K562 (cell line): ENCODE results near the gene CFAP69. TPM values are rescaled to one million over a fixed set of nuclear protein-coding genes. Genes with fewer than 3 reads are reported as not detected.

ENCODE experiments used
- ATAC-seq: fragments of 200-7000 bp; cut with Tn5 transposase; 3 replicates; pipeline ENCODE4 v1.9.1; 2020; ENCODE audit warnings: moderate library complexity
- BruUV-seq: library from RNA; stranded (reverse); fragments of 400-500 nt; replicated peaks from 2 replicates; lab custom pipeline; 2021; lab: Mats Ljungman, UMichigan
- CTCF ChIA-PET: fragments of 300-600 bp; formaldehyde crosslinking; extraction: SDS; loops from one replicate; lab custom pipeline; 2021; ENCODE audit warnings: low intra/inter-chr PET ratio; lab: Yijun Ruan, JAX
- POLR2A ChIA-PET: fragments of 300-600, 350-650 bp; sonication (Branson Sonifier 250); formaldehyde crosslinking; extraction: SDS; loops from one replicate; lab custom pipeline; 2021; ENCODE audit warnings: antibody characterized with exemption, inconsistent platforms; lab: Yijun Ruan, JAX
- DNase-seq, 4 experiments: peaks; one replicate each; pipeline versions ENCODE4 v3.0.0 to v3.0.0-alpha.2; 2011 to 2018; ENCODE audit warnings: low spot score in 3 of 4, mixed read lengths in 3 of 4; ENCODE audit errors: extremely low read depth in 1 of 4
- FAIRE-seq: peaks from 2 replicates; lab custom pipeline; 2011; peaks lifted over from hg19 to GRCh38; lab: Jason Lieb, UNC
- H2AFZ ChIP-seq: 2 replicates; pipeline ENCODE4 v1.6.0; 2011; ENCODE audit warnings: low read depth, low read length, control low read depth, inconsistent platforms
- H3K27ac ChIP-seq: fragments of 200-600 bp; 3 replicates; pipeline ENCODE4 v1.8.0; 2011; ENCODE audit warnings: low read depth, mild to moderate bottlenecking, control low read depth, inconsistent platforms, low read length, moderate library complexity, mixed read lengths; ENCODE audit errors: extremely low read depth
- H3K27me3 ChIP-seq, 2 experiments: fragments of 300-600 bp in 1 of 2; 2 replicates in 1 of 2; 3 replicates in 1 of 2; pipeline versions ENCODE4 v1.6.0 to v1.8.0; 2011; ENCODE audit warnings: inconsistent platforms in 2 of 2, low read length in 2 of 2, mild to moderate bottlenecking in 1 of 2, mixed read lengths in 1 of 2, moderate library complexity in 1 of 2; ENCODE audit not compliant: control insufficient read depth in 2 of 2, insufficient read depth in 2 of 2
- H3K36me3 ChIP-seq: fragments of 300-600 bp; 3 replicates; pipeline ENCODE4 v1.8.0; 2011; ENCODE audit warnings: mild to moderate bottlenecking, low read length, inconsistent platforms; ENCODE audit not compliant: control insufficient read depth, insufficient read depth
- H3K4me1 ChIP-seq, 2 experiments: fragments of 200-600 bp in 1 of 2; replicated peaks in 1 of 2; 2 replicates in 1 of 2; 3 replicates in 1 of 2; pipeline versions ENCODE4 v1.5.1 to v1.8.0; 2011; ENCODE audit warnings: inconsistent platforms in 2 of 2, low read length in 2 of 2, mild to moderate bottlenecking in 1 of 2, mixed read lengths in 1 of 2, moderate library complexity in 1 of 2; ENCODE audit not compliant: control insufficient read depth in 2 of 2, insufficient read depth in 2 of 2
- H3K4me2 ChIP-seq: 2 replicates; pipeline ENCODE4 v1.6.1; 2011; ENCODE audit warnings: low read length, control low read depth, inconsistent platforms, mixed read lengths; ENCODE audit not compliant: insufficient read depth
- H3K4me3 ChIP-seq: fragments of 200-600 bp; sonication (generic), shearing (Covaris generic); 2 replicates; pipeline ENCODE4 v1.5.1; 2016; ENCODE audit warnings: control low read depth, inconsistent platforms
- H3K79me2 ChIP-seq: fragments of 200-600 bp; 3 replicates; pipeline ENCODE4 v1.8.0; 2011; ENCODE audit warnings: low read length, inconsistent platforms; ENCODE audit not compliant: control insufficient read depth, insufficient read depth
- H3K9ac ChIP-seq, 2 experiments: 2 replicates each; pipeline versions ENCODE4 v1.6.0 to v1.6.1; 2011; ENCODE audit warnings: low read depth in 2 of 2, low read length in 2 of 2, control low read depth in 1 of 2, inconsistent platforms in 1 of 2, mild to moderate bottlenecking in 1 of 2, mixed read lengths in 1 of 2; ENCODE audit not compliant: insufficient read depth in 1 of 2
- H3K9me1 ChIP-seq: one replicate; pipeline ENCODE4 v1.6.0; 2011; ENCODE audit warnings: inconsistent platforms, mild to moderate bottlenecking, low read length, moderate library complexity; ENCODE audit not compliant: control insufficient read depth, insufficient read depth
- H3K9me3 ChIP-seq: replicated peaks from 2 replicates; pipeline ENCODE4 v1.5.1; 2011; ENCODE audit warnings: low read depth, low read length, inconsistent platforms; ENCODE audit not compliant: control insufficient read depth, insufficient read depth
- H4K20me1 ChIP-seq: replicated peaks from 2 replicates; pipeline ENCODE4 v1.6.1; 2011; ENCODE audit warnings: low read length, inconsistent platforms, mixed read lengths; ENCODE audit not compliant: control insufficient read depth, insufficient read depth
- E2F4 ChIP-seq: sonication (generic); formaldehyde crosslinking; IDR thresholded peaks from 2 replicates; pipeline ENCODE4 v1.8.0; 2022; ENCODE audit warnings: mild to moderate bottlenecking, low read depth, missing genetic modification reagents
- EGR1 ChIP-seq: fragments of 450-650 bp; conservative IDR thresholded peaks from 2 replicates; pipeline ENCODE4 v1.6.1; 2017; ENCODE audit warnings: mild to moderate bottlenecking
- HNRNPL ChIP-seq: fragments of 200-400 bp; formaldehyde crosslinking; IDR thresholded peaks from 2 replicates; pipeline ENCODE4 v1.6.1; 2017; ENCODE audit warnings: low read depth, mild to moderate bottlenecking, low read length
- HNRNPLL ChIP-seq: fragments of 200-400 bp; formaldehyde crosslinking; IDR thresholded peaks from 2 replicates; pipeline ENCODE4 v1.6.1; 2017; ENCODE audit warnings: low read length, low read depth, mild to moderate bottlenecking; ENCODE audit not compliant: poor library complexity, severe bottlenecking
- MBD2 ChIP-seq: sonication (generic); IDR thresholded peaks from 2 replicates; pipeline ENCODE4 v1.6.1; 2016; ENCODE audit warnings: low read depth, borderline replicate concordance
- ZKSCAN1 ChIP-seq: fragments of 150-350 bp; IDR thresholded peaks from 2 replicates; pipeline ENCODE4 v1.6.1; 2016; ENCODE audit warnings: low read depth, low read length
- WGBS: fragments of 100-300 bp; shearing (Covaris generic); methylation state at CpG from one replicate; pipeline ENCODE4 v1.1.6; 2016; ENCODE audit warnings: low coverage, mixed read lengths; ENCODE audit not compliant: insufficient coverage; ENCODE audit errors: missing lambda C conversion rate; 5-methylcytosine and 5-hydroxymethylcytosine counted together
- in situ Hi-C: fragments of 300-500 bp; cut with MboI; formaldehyde crosslinking; loops from 4 replicates; pipeline ENCODE4 v1.15.0; 2018; ENCODE audit warnings: inconsistent platforms, mixed read lengths
- intact Hi-C: fragments of 100-400 bp; cut with micrococcal nuclease; formaldehyde crosslinking; loops from 2 replicates; pipeline ENCODE4 v1.14.2; 2022
- polyA plus RNA-seq, 8 experiments: library from polyadenylated mRNA; depleted of rRNA in 4 of 8; stranded (reverse) in 5 of 8; unstranded in 3 of 8; fragments of >200 nt; fragmentation: Nextera tagmentation in 2 of 8; fragmentation: Illumina TruSeq in 1 of 8; extraction: Ambion mirVana in 2 of 8; extraction: Trizol in 1 of 8; gene quantifications; 2 replicates each; pipeline versions ENCODE4 v1.2.1 to v1.2.3, GENCODE V29; 2011 to 2014; ENCODE audit warnings: inconsistent platforms in 1 of 8, missing spikeins in 1 of 8
- total RNA-seq, 7 experiments: library from RNA; depleted of rRNA in 6 of 7; stranded (reverse); fragments of >200 nt in 6 of 7; fragmentation: Illumina TruSeq in 2 of 7; extraction: Trizol in 2 of 7; gene quantifications; 2 replicates each; pipeline versions ENCODE4 v1.2.1 to v1.2.3, GENCODE V29; 2011 to 2021; ENCODE audit warnings: low replicate concordance in 1 of 7
- TF ChIP-seq, protein P1 (sequence below): fragments of 200-600 bp; sonication (generic); IDR thresholded peaks from one replicate; pipeline ENCODE4 v1.6.1; 2012; ENCODE audit warnings: mild to moderate bottlenecking, low read depth, low read length, inconsistent platforms
- TF ChIP-seq, protein P2 (sequence below): fragments of 200-400 bp; formaldehyde crosslinking; IDR thresholded peaks from 2 replicates; pipeline ENCODE4 v1.6.1; 2017; ENCODE audit warnings: mild to moderate bottlenecking, low read depth, low read length, moderate library complexity

Gene CFAP69
- total and polyA plus RNA-seq, 9 of the 15 experiments (the other 6 are each of a cell fraction or from before 2014, with no cell fraction given) = 0.24 to 5.1 (median 1.7) TPM

DNA sequence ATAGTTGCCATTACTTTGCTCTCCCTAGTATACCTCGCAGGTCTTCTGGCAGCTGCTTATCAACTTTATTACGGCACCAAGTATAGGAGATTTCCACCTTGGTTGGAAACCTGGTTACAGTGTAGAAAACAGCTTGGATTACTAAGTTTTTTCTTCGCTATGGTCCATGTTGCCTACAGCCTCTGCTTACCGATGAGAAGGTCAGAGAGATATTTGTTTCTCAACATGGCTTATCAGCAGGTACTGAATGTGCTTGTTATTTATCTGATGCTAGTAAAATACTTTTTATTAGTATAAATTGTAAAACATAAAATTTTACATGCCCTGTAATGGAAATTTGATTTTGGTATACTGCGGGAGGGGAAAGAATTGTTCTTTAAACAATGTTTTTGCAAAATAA is 17.7 kb upstream of the CFAP69 start:
- no peak overlapping the region for H3K4me3 ChIP-seq
- no peak overlapping the region for H3K4me2 ChIP-seq
- no peak for FAIRE-seq
- H3K27me3 ChIP-seq = no peaks in the 10 kb centered on the region
- H3K9me3 ChIP-seq = no peaks in the 10 kb centered on the region
- no peak for DNase-seq
- H3K4me1 ChIP-seq = no peaks in the 10 kb centered on the region
- H2AFZ ChIP-seq = no peak overlapping the region
- H3K36me3 ChIP-seq = no peaks in the 10 kb centered on the region
- no peaks in the 10 kb centered on the region for H3K9me1 ChIP-seq
- BruUV-seq = no TSS peak
- WGBS = 3% methylated on average over 5 of the region's 5 CpGs
- ChIA-PET POLR2A (interaction anchor here (0.7 kb wide), 1 partner anchor 10 kb away, joined by 6 read pairs; no protein-coding TSS in a partner anchor), CTCF (no interaction called here)
- no peaks in the 10 kb centered on the region for H3K79me2 ChIP-seq
- in situ Hi-C loops (no loop called here), intact Hi-C loops (no loop called here)
- H3K27ac ChIP-seq = no peak overlapping the region
- H3K9ac ChIP-seq = no peak overlapping the region
- no peaks in the 10 kb centered on the region for H4K20me1 ChIP-seq
- ATAC-seq = no peak
- no peak for TF ChIP-seq MBD2
- no peak for TF ChIP-seq HNRNPL
- TF ChIP-seq, protein P1, sequence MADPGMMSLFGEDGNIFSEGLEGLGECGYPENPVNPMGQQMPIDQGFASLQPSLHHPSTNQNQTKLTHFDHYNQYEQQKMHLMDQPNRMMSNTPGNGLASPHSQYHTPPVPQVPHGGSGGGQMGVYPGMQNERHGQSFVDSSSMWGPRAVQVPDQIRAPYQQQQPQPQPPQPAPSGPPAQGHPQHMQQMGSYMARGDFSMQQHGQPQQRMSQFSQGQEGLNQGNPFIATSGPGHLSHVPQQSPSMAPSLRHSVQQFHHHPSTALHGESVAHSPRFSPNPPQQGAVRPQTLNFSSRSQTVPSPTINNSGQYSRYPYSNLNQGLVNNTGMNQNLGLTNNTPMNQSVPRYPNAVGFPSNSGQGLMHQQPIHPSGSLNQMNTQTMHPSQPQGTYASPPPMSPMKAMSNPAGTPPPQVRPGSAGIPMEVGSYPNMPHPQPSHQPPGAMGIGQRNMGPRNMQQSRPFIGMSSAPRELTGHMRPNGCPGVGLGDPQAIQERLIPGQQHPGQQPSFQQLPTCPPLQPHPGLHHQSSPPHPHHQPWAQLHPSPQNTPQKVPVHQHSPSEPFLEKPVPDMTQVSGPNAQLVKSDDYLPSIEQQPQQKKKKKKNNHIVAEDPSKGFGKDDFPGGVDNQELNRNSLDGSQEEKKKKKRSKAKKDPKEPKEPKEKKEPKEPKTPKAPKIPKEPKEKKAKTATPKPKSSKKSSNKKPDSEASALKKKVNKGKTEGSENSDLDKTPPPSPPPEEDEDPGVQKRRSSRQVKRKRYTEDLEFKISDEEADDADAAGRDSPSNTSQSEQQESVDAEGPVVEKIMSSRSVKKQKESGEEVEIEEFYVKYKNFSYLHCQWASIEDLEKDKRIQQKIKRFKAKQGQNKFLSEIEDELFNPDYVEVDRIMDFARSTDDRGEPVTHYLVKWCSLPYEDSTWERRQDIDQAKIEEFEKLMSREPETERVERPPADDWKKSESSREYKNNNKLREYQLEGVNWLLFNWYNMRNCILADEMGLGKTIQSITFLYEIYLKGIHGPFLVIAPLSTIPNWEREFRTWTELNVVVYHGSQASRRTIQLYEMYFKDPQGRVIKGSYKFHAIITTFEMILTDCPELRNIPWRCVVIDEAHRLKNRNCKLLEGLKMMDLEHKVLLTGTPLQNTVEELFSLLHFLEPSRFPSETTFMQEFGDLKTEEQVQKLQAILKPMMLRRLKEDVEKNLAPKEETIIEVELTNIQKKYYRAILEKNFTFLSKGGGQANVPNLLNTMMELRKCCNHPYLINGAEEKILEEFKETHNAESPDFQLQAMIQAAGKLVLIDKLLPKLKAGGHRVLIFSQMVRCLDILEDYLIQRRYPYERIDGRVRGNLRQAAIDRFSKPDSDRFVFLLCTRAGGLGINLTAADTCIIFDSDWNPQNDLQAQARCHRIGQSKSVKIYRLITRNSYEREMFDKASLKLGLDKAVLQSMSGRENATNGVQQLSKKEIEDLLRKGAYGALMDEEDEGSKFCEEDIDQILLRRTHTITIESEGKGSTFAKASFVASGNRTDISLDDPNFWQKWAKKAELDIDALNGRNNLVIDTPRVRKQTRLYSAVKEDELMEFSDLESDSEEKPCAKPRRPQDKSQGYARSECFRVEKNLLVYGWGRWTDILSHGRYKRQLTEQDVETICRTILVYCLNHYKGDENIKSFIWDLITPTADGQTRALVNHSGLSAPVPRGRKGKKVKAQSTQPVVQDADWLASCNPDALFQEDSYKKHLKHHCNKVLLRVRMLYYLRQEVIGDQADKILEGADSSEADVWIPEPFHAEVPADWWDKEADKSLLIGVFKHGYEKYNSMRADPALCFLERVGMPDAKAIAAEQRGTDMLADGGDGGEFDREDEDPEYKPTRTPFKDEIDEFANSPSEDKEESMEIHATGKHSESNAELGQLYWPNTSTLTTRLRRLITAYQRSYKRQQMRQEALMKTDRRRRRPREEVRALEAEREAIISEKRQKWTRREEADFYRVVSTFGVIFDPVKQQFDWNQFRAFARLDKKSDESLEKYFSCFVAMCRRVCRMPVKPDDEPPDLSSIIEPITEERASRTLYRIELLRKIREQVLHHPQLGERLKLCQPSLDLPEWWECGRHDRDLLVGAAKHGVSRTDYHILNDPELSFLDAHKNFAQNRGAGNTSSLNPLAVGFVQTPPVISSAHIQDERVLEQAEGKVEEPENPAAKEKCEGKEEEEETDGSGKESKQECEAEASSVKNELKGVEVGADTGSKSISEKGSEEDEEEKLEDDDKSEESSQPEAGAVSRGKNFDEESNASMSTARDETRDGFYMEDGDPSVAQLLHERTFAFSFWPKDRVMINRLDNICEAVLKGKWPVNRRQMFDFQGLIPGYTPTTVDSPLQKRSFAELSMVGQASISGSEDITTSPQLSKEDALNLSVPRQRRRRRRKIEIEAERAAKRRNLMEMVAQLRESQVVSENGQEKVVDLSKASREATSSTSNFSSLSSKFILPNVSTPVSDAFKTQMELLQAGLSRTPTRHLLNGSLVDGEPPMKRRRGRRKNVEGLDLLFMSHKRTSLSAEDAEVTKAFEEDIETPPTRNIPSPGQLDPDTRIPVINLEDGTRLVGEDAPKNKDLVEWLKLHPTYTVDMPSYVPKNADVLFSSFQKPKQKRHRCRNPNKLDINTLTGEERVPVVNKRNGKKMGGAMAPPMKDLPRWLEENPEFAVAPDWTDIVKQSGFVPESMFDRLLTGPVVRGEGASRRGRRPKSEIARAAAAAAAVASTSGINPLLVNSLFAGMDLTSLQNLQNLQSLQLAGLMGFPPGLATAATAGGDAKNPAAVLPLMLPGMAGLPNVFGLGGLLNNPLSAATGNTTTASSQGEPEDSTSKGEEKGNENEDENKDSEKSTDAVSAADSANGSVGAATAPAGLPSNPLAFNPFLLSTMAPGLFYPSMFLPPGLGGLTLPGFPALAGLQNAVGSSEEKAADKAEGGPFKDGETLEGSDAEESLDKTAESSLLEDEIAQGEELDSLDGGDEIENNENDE = no peak
- TF ChIP-seq, protein P2, sequence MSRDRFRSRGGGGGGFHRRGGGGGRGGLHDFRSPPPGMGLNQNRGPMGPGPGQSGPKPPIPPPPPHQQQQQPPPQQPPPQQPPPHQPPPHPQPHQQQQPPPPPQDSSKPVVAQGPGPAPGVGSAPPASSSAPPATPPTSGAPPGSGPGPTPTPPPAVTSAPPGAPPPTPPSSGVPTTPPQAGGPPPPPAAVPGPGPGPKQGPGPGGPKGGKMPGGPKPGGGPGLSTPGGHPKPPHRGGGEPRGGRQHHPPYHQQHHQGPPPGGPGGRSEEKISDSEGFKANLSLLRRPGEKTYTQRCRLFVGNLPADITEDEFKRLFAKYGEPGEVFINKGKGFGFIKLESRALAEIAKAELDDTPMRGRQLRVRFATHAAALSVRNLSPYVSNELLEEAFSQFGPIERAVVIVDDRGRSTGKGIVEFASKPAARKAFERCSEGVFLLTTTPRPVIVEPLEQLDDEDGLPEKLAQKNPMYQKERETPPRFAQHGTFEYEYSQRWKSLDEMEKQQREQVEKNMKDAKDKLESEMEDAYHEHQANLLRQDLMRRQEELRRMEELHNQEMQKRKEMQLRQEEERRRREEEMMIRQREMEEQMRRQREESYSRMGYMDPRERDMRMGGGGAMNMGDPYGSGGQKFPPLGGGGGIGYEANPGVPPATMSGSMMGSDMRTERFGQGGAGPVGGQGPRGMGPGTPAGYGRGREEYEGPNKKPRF = no peak
- no peak for TF ChIP-seq HNRNPLL
- no peak for TF ChIP-seq EGR1
- TF ChIP-seq ZKSCAN1 = no peak
- TF ChIP-seq E2F4 (CRISPR knock-in tag) = no peak
